ENCODE results near the gene FRMD3.

FRMD3 gene

DNA sequence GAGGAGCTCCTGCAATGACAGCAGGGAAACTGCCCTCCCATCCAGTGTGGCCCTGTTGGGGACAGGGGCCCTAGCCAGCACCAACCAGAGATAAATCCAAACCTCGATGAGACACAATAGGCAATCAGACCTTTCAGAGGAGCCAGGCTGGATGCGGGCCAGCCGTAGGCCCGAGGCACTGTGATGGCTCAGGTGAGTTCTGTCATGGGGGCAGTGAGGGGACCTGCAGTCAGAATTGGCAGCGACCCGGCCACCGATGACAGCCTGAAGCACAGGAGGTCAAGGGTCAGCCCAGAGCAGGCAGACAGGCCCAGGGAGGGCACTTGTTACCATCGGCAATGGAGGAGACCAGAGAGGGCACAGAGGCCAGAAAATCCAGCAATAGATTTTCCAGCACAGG lies 90.8 kb downstream of the FRMD3 start:
- TF ChIP-seq, protein P1, sequence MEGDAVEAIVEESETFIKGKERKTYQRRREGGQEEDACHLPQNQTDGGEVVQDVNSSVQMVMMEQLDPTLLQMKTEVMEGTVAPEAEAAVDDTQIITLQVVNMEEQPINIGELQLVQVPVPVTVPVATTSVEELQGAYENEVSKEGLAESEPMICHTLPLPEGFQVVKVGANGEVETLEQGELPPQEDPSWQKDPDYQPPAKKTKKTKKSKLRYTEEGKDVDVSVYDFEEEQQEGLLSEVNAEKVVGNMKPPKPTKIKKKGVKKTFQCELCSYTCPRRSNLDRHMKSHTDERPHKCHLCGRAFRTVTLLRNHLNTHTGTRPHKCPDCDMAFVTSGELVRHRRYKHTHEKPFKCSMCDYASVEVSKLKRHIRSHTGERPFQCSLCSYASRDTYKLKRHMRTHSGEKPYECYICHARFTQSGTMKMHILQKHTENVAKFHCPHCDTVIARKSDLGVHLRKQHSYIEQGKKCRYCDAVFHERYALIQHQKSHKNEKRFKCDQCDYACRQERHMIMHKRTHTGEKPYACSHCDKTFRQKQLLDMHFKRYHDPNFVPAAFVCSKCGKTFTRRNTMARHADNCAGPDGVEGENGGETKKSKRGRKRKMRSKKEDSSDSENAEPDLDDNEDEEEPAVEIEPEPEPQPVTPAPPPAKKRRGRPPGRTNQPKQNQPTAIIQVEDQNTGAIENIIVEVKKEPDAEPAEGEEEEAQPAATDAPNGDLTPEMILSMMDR (IDR thresholded peaks at IDR 0.05; ENCODE audit: insufficient read depth, low read length, poor library complexity, severe bottlenecking): no peak
- H3K4me3 ChIP-seq (replicated peaks; ENCODE audit: low read depth, low read length): no peak overlapping the region

DNA sequence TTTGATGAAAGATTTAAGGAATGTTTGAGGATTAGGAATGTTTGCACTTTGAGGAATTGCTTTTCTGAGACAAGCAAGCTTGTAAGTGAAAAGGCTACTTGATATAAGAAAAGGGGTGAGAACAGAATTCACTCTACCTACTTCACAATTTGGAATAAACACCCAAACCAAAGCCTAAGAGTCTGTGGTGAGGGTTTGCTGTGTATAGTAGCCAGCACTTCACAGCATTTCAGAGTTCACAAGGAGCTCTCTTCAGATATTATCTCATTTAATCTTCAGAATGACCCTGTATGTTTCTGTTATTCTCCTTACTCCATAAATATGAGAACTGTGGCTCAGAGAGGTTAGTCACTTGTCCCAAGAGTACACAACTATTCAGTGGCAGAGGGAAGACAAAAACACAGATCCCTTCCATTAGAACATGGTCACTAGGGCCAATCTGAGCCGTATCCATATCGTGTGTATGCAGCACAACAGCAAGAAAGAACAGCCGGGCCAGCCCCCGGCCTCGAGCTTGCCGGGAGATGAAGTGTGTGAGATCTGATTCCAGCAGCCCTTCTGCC lies 92.4 kb downstream of the FRMD3 start:
- TF ChIP-seq, protein P1 (IDR thresholded peaks at IDR 0.05; ENCODE audit: insufficient read depth, low read length, poor library complexity, severe bottlenecking): no peak
- DNase-seq (ENCODE audit: extremely low read depth, insufficient read length): no peak
- no peaks in the 10 kb centered on the region for H3K27me3 ChIP-seq (replicated peaks; ENCODE audit: control insufficient read depth, insufficient read depth, low read length)

More for the DNA sequence above, 90.8 kb downstream of the FRMD3 start:
- DNase-seq (ENCODE audit: extremely low read depth, insufficient read length): no peak
- H3K36me3 ChIP-seq (ENCODE audit: control insufficient read depth, insufficient read depth, low read length): no peaks in the 10 kb centered on the region
- no peaks in the 10 kb centered on the region for H3K27me3 ChIP-seq (replicated peaks; ENCODE audit: control insufficient read depth, insufficient read depth, low read length)

DNA sequence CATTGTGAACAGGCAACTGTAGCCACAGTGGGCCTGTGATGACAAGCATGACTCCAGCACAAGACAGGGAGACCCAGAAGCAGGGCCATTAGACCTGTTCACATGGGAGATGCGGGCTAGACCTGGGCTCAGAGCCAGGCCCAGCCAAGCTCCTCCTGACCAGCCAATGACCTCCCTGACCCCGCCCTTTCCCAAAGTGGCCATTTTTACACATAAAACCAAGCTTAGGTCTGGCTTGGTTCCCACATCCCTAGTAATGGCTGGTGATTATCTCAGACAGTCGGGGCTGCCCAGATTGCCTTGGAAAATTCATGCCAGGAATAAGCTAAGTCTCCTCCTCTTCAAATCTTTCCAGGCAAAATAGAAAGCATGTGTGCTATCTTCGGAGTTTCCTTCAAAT lies 94.1 kb downstream of the FRMD3 start:
- Histone ChIP-seq H3K4me3 (replicated peaks; ENCODE audit: low read depth, low read length) (no peak overlapping the region), H3K27me3 (replicated peaks; ENCODE audit: control insufficient read depth, insufficient read depth, low read length) (no peaks in the 10 kb centered on the region), H3K36me3 (ENCODE audit: control insufficient read depth, insufficient read depth, low read length) (no peaks in the 10 kb centered on the region)
- TF ChIP-seq, protein P1 (IDR thresholded peaks at IDR 0.05; ENCODE audit: insufficient read depth, low read length, poor library complexity, severe bottlenecking): no peak
- no peak for DNase-seq (ENCODE audit: extremely low read depth, insufficient read length)

More for the DNA sequence above, 92.4 kb downstream of the FRMD3 start:
- Histone ChIP-seq H3K36me3 (ENCODE audit: control insufficient read depth, insufficient read depth, low read length) (no peaks in the 10 kb centered on the region), H3K4me3 (replicated peaks; ENCODE audit: low read depth, low read length) (no peak overlapping the region)

DNA sequence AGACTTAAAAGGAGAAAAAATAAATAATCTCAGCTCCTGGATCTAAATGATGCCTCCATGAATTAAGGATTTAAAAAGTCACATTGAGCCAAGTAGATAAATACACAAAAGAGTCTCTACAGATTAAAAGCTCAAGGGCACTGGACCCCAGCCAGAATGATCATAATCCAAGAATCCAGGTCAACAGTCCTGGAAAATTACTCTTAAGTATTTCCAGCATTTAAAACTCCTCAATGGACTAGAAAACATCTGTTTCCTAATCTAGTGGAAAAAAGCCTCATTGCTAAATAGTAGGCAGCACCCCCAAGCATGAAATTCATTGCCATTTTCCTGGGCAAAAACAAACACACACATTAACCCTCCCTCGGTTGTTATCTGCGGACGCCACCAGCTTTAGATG lies 96.8 kb downstream of the FRMD3 start:
- Histone ChIP-seq H3K36me3 (ENCODE audit: control insufficient read depth, insufficient read depth, low read length) (no peaks in the 10 kb centered on the region), H3K4me3 (replicated peaks; ENCODE audit: low read depth, low read length) (no peak overlapping the region), H3K27me3 (replicated peaks; ENCODE audit: control insufficient read depth, insufficient read depth, low read length) (no peaks in the 10 kb centered on the region)
- TF ChIP-seq, protein P1 (IDR thresholded peaks at IDR 0.05; ENCODE audit: insufficient read depth, low read length, poor library complexity, severe bottlenecking): no peak
- DNase-seq (ENCODE audit: extremely low read depth, insufficient read length): no peak

DNA sequence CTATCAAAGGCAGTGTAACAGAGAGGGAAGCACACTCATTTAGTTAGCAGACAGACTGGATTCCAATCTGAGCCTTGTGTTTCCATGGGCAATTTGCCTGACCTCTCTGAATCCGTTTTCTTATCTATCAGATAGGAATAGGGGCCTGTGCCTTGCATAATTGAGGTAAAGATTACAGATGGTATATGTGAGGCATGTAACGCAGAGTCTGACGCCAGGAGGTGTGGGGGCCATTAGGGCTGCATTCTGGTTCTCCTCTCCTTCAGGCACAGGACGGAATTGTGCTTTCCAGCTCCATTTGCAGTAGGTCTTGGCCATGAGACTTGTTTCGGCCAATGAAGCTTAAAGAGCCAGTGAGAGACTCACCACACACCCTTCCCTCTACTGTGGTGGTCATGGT lies 97.6 kb downstream of the FRMD3 start:
- no peak for DNase-seq (ENCODE audit: extremely low read depth, insufficient read length)
- no peak overlapping the region for H3K4me3 ChIP-seq (replicated peaks; ENCODE audit: low read depth, low read length)
- no peaks in the 10 kb centered on the region for H3K36me3 ChIP-seq (ENCODE audit: control insufficient read depth, insufficient read depth, low read length)
- TF ChIP-seq, protein P1 (IDR thresholded peaks at IDR 0.05; ENCODE audit: insufficient read depth, low read length, poor library complexity, severe bottlenecking): no peak
- no peaks in the 10 kb centered on the region for H3K27me3 ChIP-seq (replicated peaks; ENCODE audit: control insufficient read depth, insufficient read depth, low read length)

DNA sequence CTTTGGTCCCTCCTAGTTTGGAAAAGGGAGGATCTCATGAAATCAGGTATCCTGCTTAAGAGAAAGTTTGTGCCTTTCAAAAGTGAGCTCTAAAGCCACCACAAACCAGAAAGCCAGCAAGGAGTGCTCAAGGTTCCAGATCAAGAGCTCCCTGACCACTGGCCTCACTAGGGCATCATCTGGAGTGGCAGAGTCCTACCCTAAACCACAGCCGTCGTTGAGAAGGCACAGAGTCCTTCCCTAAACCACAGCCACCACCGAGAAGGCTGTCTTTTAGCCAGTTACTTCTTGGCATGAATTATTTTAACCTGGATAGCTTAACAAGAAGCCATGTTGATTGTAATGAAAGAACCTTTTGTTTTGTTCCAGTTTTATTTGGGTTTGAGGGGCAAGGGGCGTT lies 102.9 kb downstream of the FRMD3 start:
- DNase-seq (ENCODE audit: extremely low read depth, insufficient read length): no peak
- Histone ChIP-seq H3K27me3 (replicated peaks; ENCODE audit: control insufficient read depth, insufficient read depth, low read length) (no peaks in the 10 kb centered on the region), H3K4me3 (replicated peaks; ENCODE audit: low read depth, low read length) (no peak overlapping the region), H3K36me3 (ENCODE audit: control insufficient read depth, insufficient read depth, low read length) (no peaks in the 10 kb centered on the region)
- TF ChIP-seq, protein P1 (IDR thresholded peaks at IDR 0.05; ENCODE audit: insufficient read depth, low read length, poor library complexity, severe bottlenecking): no peak

Data from GM06990 (cell line).